ENCODE results near the gene CCDC88C. TPM values are rescaled to one million over a fixed set of nuclear protein-coding genes. Genes with fewer than 3 reads are reported as not detected.

The CCDC88C gene
- total RNA-seq, 2 donors from 2014 or later, result 4.0 to 4.4 TPM

GRCh38 chr14:91374287-91374878 lies 43.2 kb downstream of the CCDC88C start:
- Histone ChIP-seq H3K9me3 (no peaks in the 10 kb centered on the region), H3K4me1 (peaks cover 0 to 69% of the 10 kb centered on the region in 2 donors), H3K27me3 (no peaks in the 10 kb centered on the region), H3K36me3 (no peaks in the 10 kb centered on the region), H3K27ac (no peak overlapping the region), H3K4me3 (no peak overlapping the region)
- TF ChIP-seq CTCF (IDR thresholded peaks at IDR 0.05), result no peak
- DNase-seq (ENCODE audit: low spot score), result no peak

GRCh38 chr14:91373591-91374254 lies 43.9 kb downstream of the CCDC88C start:
- no peaks in the 10 kb centered on the region for H3K27me3 ChIP-seq
- H3K36me3 ChIP-seq, result no peaks in the 10 kb centered on the region
- DNase-seq (ENCODE audit: low spot score), result no peak
- peaks cover 0 to 63% of the 10 kb centered on the region in 2 donors for H3K4me1 ChIP-seq
- TF ChIP-seq CTCF (IDR thresholded peaks at IDR 0.05), result no peak
- peak overlapping the region in 1 of 2 donors; percentile 4 for H3K4me3 ChIP-seq
- no peak overlapping the region for H3K27ac ChIP-seq
- no peaks in the 10 kb centered on the region for H3K9me3 ChIP-seq

GRCh38 chr14:91372671-91373495 lies 44.7 kb downstream of the CCDC88C start:
- DNase-seq (ENCODE audit: low spot score), result no peak
- H3K4me3 ChIP-seq, result no peak overlapping the region
- peaks cover 0 to 54% of the 10 kb centered on the region in 2 donors for H3K4me1 ChIP-seq
- H3K27me3 ChIP-seq, result no peaks in the 10 kb centered on the region
- TF ChIP-seq CTCF (IDR thresholded peaks at IDR 0.05), result no peak
- H3K36me3 ChIP-seq, result no peaks in the 10 kb centered on the region
- H3K9me3 ChIP-seq, result no peaks in the 10 kb centered on the region
- no peak overlapping the region for H3K27ac ChIP-seq

GRCh38 chr14:91371990-91372375 lies 45.6 kb downstream of the CCDC88C start:
- Histone ChIP-seq H3K27me3 (no peaks in the 10 kb centered on the region), H3K27ac (no peak overlapping the region), H3K4me1 (peaks cover 0 to 45% of the 10 kb centered on the region in 2 donors), H3K36me3 (no peaks in the 10 kb centered on the region), H3K4me3 (no peak overlapping the region), H3K9me3 (no peaks in the 10 kb centered on the region)
- no peak for DNase-seq (ENCODE audit: low spot score)
- no peak for TF ChIP-seq CTCF (IDR thresholded peaks at IDR 0.05)

- peaks cover 0 to 44% of the 10 kb centered on the region in 2 donors for H3K4me1 ChIP-seq
- no peaks in the 10 kb centered on the region for H3K36me3 ChIP-seq
- H3K27ac ChIP-seq, result no peak overlapping the region
- no peak for TF ChIP-seq CTCF (IDR thresholded peaks at IDR 0.05)
- H3K4me3 ChIP-seq, result no peak overlapping the region
- no peaks in the 10 kb centered on the region for H3K27me3 ChIP-seq
- DNase-seq (ENCODE audit: low spot score), result no peak
- H3K9me3 ChIP-seq, result no peaks in the 10 kb centered on the region
These were observed 46.3 kb downstream of the CCDC88C start for GRCh38 chr14:91371011-91371989.

Measured in right atrium auricular region (tissue), 2 donors.